Neural progenitor cell (in vitro differentiated cells): ENCODE measurements around the gene SMPDL3A. TPM values are rescaled to one million over a fixed set of nuclear protein-coding genes. Genes with fewer than 3 reads are reported as not detected.
A peak's percentile ranks its signal among the peaks of the same experiment; 100 is the strongest.

Experiments
- DNase-seq: peaks from one replicate; pipeline ENCODE4 v3.0.0-alpha.2; 2016; ENCODE audit warnings: low spot score
- H2AFZ ChIP-seq: fragments of 200-600 bp; sonication (generic); replicated peaks from 2 replicates; pipeline ENCODE4 v1.6.1; 2016; ENCODE audit warnings: antibody characterized with exemption
- H3F3A ChIP-seq: fragments of 200-600 bp; sonication (generic); 2 replicates; pipeline ENCODE4 v1.6.1; 2016; ENCODE audit warnings: antibody characterized with exemption, low read depth
- H3K27ac ChIP-seq: fragments of 200-600 bp; sonication (generic); 2 replicates; pipeline ENCODE4 v1.5.1; 2016; ENCODE audit warnings: mild to moderate bottlenecking
- H3K27me3 ChIP-seq: fragments of 200-600 bp; sonication (generic); 2 replicates; pipeline ENCODE4 v1.6.1; 2016; ENCODE audit warnings: mild to moderate bottlenecking, moderate library complexity
- H3K36me3 ChIP-seq: fragments of 200-600 bp; sonication (generic); 2 replicates; pipeline ENCODE4 v1.5.1; 2016
- H3K4me1 ChIP-seq: fragments of 200-600 bp; sonication (generic); 2 replicates; pipeline ENCODE4 v1.6.1; 2016; ENCODE audit warnings: mixed run types
- H3K4me2 ChIP-seq: fragments of 200-600 bp; sonication (generic); 2 replicates; pipeline ENCODE4 v1.6.1; 2016
- H3K4me3 ChIP-seq: fragments of 200-600 bp; sonication (generic); 2 replicates; pipeline ENCODE4 v1.5.1; 2016
- H3K79me2 ChIP-seq: fragments of 200-600 bp; sonication (generic); 2 replicates; pipeline ENCODE4 v1.6.1; 2016; ENCODE audit warnings: low read depth
- H3K9ac ChIP-seq: fragments of 200-600 bp; sonication (generic); 2 replicates; pipeline ENCODE4 v1.6.1; 2016
- H3K9me3 ChIP-seq: fragments of 200-600 bp; sonication (generic); 2 replicates; pipeline ENCODE4 v1.5.1; 2016; ENCODE audit warnings: low read depth
- H4K20me1 ChIP-seq: fragments of 200-600 bp; sonication (generic); 2 replicates; pipeline ENCODE4 v1.6.1; 2016; ENCODE audit warnings: low read depth
- H3K27ac Mint-ChIP-seq: 3 replicates; pipeline ENCODE4 v1.8.0; 2021; ENCODE audit warnings: mixed read lengths
- H3K27me3 Mint-ChIP-seq: 2 replicates; pipeline ENCODE4 v1.8.0; 2022; ENCODE audit warnings: low read depth, mild to moderate bottlenecking, inconsistent platforms, moderate library complexity, mixed read lengths; ENCODE audit not compliant: insufficient read depth
- H3K36me3 Mint-ChIP-seq: 3 replicates; pipeline ENCODE4 v1.8.0; 2021; ENCODE audit warnings: mixed read lengths
- H3K4me1 Mint-ChIP-seq: 3 replicates; pipeline ENCODE4 v1.8.0; 2021; ENCODE audit warnings: mixed read lengths
- H3K4me3 Mint-ChIP-seq: 3 replicates; pipeline ENCODE4 v1.8.0; 2021; ENCODE audit warnings: mild to moderate bottlenecking, moderate library complexity, mixed read lengths
- H3K9me3 Mint-ChIP-seq: 3 replicates; pipeline ENCODE4 v1.8.0; 2020; ENCODE audit warnings: mixed read lengths
- EZH2 ChIP-seq: fragments of 200-600 bp; sonication (generic); IDR thresholded peaks from 2 replicates; pipeline ENCODE4 v1.6.1; 2017; ENCODE audit warnings: antibody characterized with exemption, mild to moderate bottlenecking, moderate library complexity
- EZH2phosphoT487 ChIP-seq: fragments of 200-600 bp; sonication (generic); IDR thresholded peaks from 2 replicates; pipeline ENCODE4 v1.6.1; 2017; ENCODE audit warnings: antibody characterized with exemption
- total RNA-seq: library from RNA; depleted of rRNA; stranded (reverse); fragments of >200 nt; gene quantifications from 2 replicates; pipeline ENCODE4 v1.2.3, GENCODE V29; 2015; ENCODE audit warnings: low replicate concordance
- TF ChIP-seq, protein P1 (sequence below): fragments of 200-600 bp; sonication (generic); IDR thresholded peaks from 2 replicates; pipeline ENCODE4 v1.5.1; 2017; ENCODE audit warnings: antibody characterized with exemption, mild to moderate bottlenecking

Gene SMPDL3A
- total RNA-seq, 1 donor from 2014 or later, result 2.0 TPM

DNA sequence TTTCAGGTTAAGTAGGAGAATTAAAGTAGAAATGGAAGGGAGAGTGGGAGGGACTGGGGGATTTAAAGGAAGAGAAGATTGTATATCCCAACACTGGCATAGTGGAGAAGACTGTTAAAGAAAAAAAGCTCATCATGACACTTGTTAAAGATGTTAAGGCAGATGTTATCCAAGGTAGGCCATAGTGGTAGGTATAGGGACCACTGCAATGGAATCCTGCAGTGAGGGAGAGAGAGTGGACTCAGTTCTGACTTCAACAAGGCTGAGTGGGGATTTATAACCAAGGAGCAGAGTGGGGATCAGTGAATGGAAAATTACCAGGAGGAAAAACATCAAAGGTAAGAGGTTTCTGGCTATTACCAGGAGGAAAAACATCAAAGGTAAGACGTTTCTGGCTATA is 21.1 kb downstream of the SMPDL3A start:
- no peaks in the 10 kb centered on the region for H3K27me3 Mint-ChIP-seq
- H3K9me3 Mint-ChIP-seq, result no peaks in the 10 kb centered on the region
- no peak for DNase-seq
- no peak overlapping the region for H3K4me3 Mint-ChIP-seq
- Histone ChIP-seq H3K4me1 (peaks cover 5% of the 10 kb centered on the region), H3K4me3 (no peak overlapping the region), H3K9me3 (no peaks in the 10 kb centered on the region), H3K4me2 (no peak overlapping the region), H4K20me1 (no peaks in the 10 kb centered on the region), H3K79me2 (no peaks in the 10 kb centered on the region), H3F3A (no peaks in the 10 kb centered on the region), H2AFZ (peak overlapping the region; percentile 20), H3K27ac (no peak overlapping the region), H3K27me3 (no peaks in the 10 kb centered on the region), H3K36me3 (no peaks in the 10 kb centered on the region), H3K9ac (no peak overlapping the region)
- no peak for TF ChIP-seq EZH2
- no peak for TF ChIP-seq EZH2phosphoT487
- TF ChIP-seq, protein P1, sequence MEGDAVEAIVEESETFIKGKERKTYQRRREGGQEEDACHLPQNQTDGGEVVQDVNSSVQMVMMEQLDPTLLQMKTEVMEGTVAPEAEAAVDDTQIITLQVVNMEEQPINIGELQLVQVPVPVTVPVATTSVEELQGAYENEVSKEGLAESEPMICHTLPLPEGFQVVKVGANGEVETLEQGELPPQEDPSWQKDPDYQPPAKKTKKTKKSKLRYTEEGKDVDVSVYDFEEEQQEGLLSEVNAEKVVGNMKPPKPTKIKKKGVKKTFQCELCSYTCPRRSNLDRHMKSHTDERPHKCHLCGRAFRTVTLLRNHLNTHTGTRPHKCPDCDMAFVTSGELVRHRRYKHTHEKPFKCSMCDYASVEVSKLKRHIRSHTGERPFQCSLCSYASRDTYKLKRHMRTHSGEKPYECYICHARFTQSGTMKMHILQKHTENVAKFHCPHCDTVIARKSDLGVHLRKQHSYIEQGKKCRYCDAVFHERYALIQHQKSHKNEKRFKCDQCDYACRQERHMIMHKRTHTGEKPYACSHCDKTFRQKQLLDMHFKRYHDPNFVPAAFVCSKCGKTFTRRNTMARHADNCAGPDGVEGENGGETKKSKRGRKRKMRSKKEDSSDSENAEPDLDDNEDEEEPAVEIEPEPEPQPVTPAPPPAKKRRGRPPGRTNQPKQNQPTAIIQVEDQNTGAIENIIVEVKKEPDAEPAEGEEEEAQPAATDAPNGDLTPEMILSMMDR, result no peak
- H3K36me3 Mint-ChIP-seq, result peaks cover 5% of the 10 kb centered on the region
- H3K4me1 Mint-ChIP-seq, result no peaks in the 10 kb centered on the region
- no peak overlapping the region for H3K27ac Mint-ChIP-seq

DNA sequence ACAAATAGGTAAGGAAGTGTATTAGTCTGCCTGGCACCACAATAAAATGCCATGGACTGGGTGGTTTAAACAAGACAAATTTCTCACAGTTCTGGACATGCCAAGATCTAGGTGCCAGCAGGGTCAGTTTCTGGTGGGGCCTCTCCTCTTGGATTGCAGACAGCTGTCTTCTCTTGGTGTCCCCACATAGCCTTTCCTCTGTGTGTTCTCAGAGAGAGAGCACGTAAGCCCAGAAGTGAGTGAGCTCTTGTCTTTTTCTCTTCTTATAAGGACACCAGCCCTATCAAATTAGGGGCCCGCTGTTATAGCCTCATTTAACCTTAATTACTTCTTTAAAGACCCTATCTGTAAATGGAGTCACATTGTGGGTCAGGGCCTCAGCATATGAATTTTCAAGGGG is 28.3 kb downstream of the SMPDL3A start:
- Mint-ChIP-seq H3K27me3 (no peaks in the 10 kb centered on the region), H3K4me1 (peaks cover 9% of the 10 kb centered on the region), H3K9me3 (no peaks in the 10 kb centered on the region), H3K27ac (no peak overlapping the region), H3K4me3 (no peak overlapping the region), H3K36me3 (no peaks in the 10 kb centered on the region)
- no peaks in the 10 kb centered on the region for H3K79me2 ChIP-seq
- H3K9ac ChIP-seq, result no peak overlapping the region
- no peak overlapping the region for H3K4me3 ChIP-seq
- TF ChIP-seq EZH2phosphoT487 (no peak), EZH2 (no peak)
- TF ChIP-seq, protein P1, result no peak
- no peaks in the 10 kb centered on the region for H3K9me3 ChIP-seq
- no peaks in the 10 kb centered on the region for H3F3A ChIP-seq
- H3K36me3 ChIP-seq, result no peaks in the 10 kb centered on the region
- H3K4me1 ChIP-seq, result peaks cover 15% of the 10 kb centered on the region
- H3K4me2 ChIP-seq, result no peak overlapping the region
- no peaks in the 10 kb centered on the region for H4K20me1 ChIP-seq
- H2AFZ ChIP-seq, result no peak overlapping the region
- no peak for DNase-seq
- no peaks in the 10 kb centered on the region for H3K27me3 ChIP-seq
- H3K27ac ChIP-seq, result no peak overlapping the region

DNA sequence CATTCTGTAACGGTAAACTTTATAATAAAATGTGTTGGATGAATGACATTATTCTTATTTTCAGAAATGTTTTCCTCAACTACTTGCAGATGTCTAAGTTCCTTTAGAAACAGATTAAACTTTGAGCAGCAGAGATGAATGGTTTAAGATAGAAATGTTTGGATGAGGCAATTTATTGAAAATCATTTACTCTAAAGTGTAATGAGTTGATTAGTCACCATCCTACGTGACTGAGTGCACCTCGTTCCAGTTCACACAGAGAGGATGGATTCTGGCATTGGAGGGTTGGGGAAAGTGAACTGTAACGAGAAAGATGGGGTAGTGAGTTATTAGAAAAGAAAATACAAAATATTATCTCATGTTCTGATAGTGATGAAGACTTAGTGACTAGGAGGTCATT is 28.7 kb downstream of the SMPDL3A start:
- no peak for DNase-seq
- Histone ChIP-seq H3K4me2 (no peak overlapping the region), H3F3A (no peaks in the 10 kb centered on the region), H3K79me2 (no peaks in the 10 kb centered on the region), H3K9me3 (no peaks in the 10 kb centered on the region), H3K4me1 (peaks cover 15% of the 10 kb centered on the region), H3K27me3 (no peaks in the 10 kb centered on the region), H2AFZ (no peak overlapping the region), H3K9ac (no peak overlapping the region), H3K4me3 (no peak overlapping the region), H4K20me1 (no peaks in the 10 kb centered on the region), H3K36me3 (no peaks in the 10 kb centered on the region), H3K27ac (no peak overlapping the region)
- H3K4me1 Mint-ChIP-seq, result peaks cover 9% of the 10 kb centered on the region
- no peak overlapping the region for H3K27ac Mint-ChIP-seq
- no peak overlapping the region for H3K4me3 Mint-ChIP-seq
- H3K36me3 Mint-ChIP-seq, result no peaks in the 10 kb centered on the region
- H3K27me3 Mint-ChIP-seq, result no peaks in the 10 kb centered on the region
- no peaks in the 10 kb centered on the region for H3K9me3 Mint-ChIP-seq
- TF ChIP-seq EZH2, result no peak
- TF ChIP-seq, protein P1, result no peak
- no peak for TF ChIP-seq EZH2phosphoT487
